ENCODE results near the gene FAM170B. TPM values are rescaled to one million over a fixed set of nuclear protein-coding genes. Genes with fewer than 3 reads are reported as not detected.

The FAM170B gene
- total and polyA plus RNA-seq, 2 donors (not counting 3 experiments of a cell fraction or from before 2014, with no cell fraction given) = not detected

DNA sequence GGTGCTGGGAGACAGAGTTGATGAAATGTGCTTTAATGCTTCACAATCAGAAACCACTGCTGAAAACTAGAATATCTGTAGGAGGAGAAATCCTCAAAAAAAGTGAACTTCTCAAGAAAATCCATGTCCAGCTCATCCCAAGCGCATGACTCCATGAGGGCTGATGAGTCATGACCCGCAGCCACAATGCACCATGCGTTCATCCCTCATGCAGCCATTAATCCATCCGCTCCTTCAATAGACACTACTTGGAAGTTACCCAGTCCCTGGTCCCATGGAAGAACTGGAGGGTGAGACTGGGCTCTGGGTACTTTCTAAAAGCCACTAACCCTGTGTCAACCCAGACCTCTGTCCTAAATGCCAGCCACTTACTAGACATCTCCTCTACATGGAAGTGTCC lies 29.9 kb upstream of the FAM170B start:
- no peaks in the 10 kb centered on the region for H3K36me3 ChIP-seq (ENCODE audit: control insufficient read depth in 2 of 2, extremely low read depth in 1 of 2, insufficient read depth in 2 of 2, low read length in 2 of 2)
- no peaks in the 10 kb centered on the region for H3K4me1 ChIP-seq (ENCODE audit: control insufficient read depth, extremely low read depth, insufficient read depth, low read length)
- CTCF ChIA-PET = interaction anchor here (0.8 to 2.1 kb wide), 13 partner anchors 12 to 505 kb away, joined by 3 to 49 read pairs (median 4); no protein-coding TSS in a partner anchor
- H3K4me3 ChIP-seq (replicated peaks in 1 of 3; ENCODE audit: insufficient read depth in 1 of 3, low read depth in 1 of 3, low read length in 3 of 3) = no peak overlapping the region
- dilution Hi-C loops (cut with MboI; ENCODE audit: extremely low pct_ligation_motif_present, low sequenced_read_pairs) = no loop called here
- no peak for TF ChIP-seq MYC (IDR thresholded peaks at IDR 0.05; ENCODE audit: low read depth, low read length)
- no peak for TF ChIP-seq POLR2AphosphoS5 (IDR thresholded peaks at IDR 0.05; ENCODE audit: insufficient read depth, low read depth, low read length)
- TF ChIP-seq, protein P1, sequence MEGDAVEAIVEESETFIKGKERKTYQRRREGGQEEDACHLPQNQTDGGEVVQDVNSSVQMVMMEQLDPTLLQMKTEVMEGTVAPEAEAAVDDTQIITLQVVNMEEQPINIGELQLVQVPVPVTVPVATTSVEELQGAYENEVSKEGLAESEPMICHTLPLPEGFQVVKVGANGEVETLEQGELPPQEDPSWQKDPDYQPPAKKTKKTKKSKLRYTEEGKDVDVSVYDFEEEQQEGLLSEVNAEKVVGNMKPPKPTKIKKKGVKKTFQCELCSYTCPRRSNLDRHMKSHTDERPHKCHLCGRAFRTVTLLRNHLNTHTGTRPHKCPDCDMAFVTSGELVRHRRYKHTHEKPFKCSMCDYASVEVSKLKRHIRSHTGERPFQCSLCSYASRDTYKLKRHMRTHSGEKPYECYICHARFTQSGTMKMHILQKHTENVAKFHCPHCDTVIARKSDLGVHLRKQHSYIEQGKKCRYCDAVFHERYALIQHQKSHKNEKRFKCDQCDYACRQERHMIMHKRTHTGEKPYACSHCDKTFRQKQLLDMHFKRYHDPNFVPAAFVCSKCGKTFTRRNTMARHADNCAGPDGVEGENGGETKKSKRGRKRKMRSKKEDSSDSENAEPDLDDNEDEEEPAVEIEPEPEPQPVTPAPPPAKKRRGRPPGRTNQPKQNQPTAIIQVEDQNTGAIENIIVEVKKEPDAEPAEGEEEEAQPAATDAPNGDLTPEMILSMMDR (IDR thresholded peaks at IDR 0.05; ENCODE audit: extremely low read depth in 1 of 2, insufficient read depth in 1 of 2, low read depth in 1 of 2, low read length in 2 of 2) = no peak
- no peak for TF ChIP-seq EZH2 (IDR thresholded peaks at IDR 0.05; ENCODE audit: borderline replicate concordance, low read depth, low read length, severe bottlenecking)
- no peak for TF ChIP-seq FOS (IDR thresholded peaks at IDR 0.05; ENCODE audit: borderline replicate concordance, insufficient read depth, low read length)
- TF ChIP-seq JUN (IDR thresholded peaks at IDR 0.05; ENCODE audit: borderline replicate concordance, insufficient read depth, insufficient read length, low read depth) = no peak
- TF ChIP-seq, protein P2, sequence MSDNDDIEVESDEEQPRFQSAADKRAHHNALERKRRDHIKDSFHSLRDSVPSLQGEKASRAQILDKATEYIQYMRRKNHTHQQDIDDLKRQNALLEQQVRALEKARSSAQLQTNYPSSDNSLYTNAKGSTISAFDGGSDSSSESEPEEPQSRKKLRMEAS (IDR thresholded peaks at IDR 0.05; ENCODE audit: insufficient read depth, insufficient read length) = no peak
- TF ChIP-seq POLR2A (IDR thresholded peaks at IDR 0.05; ENCODE audit: low read depth, low read length) = no peak
- TF ChIP-seq GATA2 (IDR thresholded peaks at IDR 0.05; ENCODE audit: insufficient read depth, insufficient read length, low read depth, low read length) = no peak
- POLR2A ChIA-PET = no interaction called here
- no peak overlapping the region for H3K4me2 ChIP-seq (ENCODE audit: insufficient read depth, low read length)
- H3K9me3 ChIP-seq (replicated peaks; ENCODE audit: control insufficient read depth, insufficient read depth, low read length) = no peaks in the 10 kb centered on the region
- H3K27ac ChIP-seq (ENCODE audit: insufficient read depth, low read depth, low read length) = no peak overlapping the region
- no peaks in the 10 kb centered on the region for H4K20me1 ChIP-seq (replicated peaks; ENCODE audit: control insufficient read depth, extremely low read depth, insufficient read depth, low read length)
- H2AFZ ChIP-seq (ENCODE audit: low read depth, low read length) = no peak overlapping the region
- no peak for FAIRE-seq
- H3K9ac ChIP-seq (replicated peaks; ENCODE audit: extremely low read depth, insufficient read depth, low read length) = no peak overlapping the region
- H3K27me3 ChIP-seq (ENCODE audit: control insufficient read depth in 2 of 2, insufficient read depth in 2 of 2, low read length in 2 of 2) = no peaks in the 10 kb centered on the region
- BruUV-seq (replicated peaks) = no TSS peak
- no peaks in the 10 kb centered on the region for H3K9me1 ChIP-seq (replicated peaks; ENCODE audit: control insufficient read depth, extremely low read depth, insufficient read depth, low read length)
- no peak for DNase-seq (ENCODE audit: low read depth, low spot score)
- intact Hi-C loops (cut with micrococcal nuclease) = loop anchor here (1.0 kb wide), 3 partner anchors 182 to 505 kb away; no protein-coding TSS in a partner anchor
- H3K79me2 ChIP-seq (ENCODE audit: control insufficient read depth, insufficient read depth, low read length) = no peaks in the 10 kb centered on the region

Data from endothelial cell of umbilical vein (primary cell).